ENCODE data around the gene WDR87.
"Not testable (repeated sequence)": the region's sequence is repeated elsewhere in the genome, so short reads cannot be mapped to it uniquely, and the experiment has no call there.

The WDR87 gene

DNA sequence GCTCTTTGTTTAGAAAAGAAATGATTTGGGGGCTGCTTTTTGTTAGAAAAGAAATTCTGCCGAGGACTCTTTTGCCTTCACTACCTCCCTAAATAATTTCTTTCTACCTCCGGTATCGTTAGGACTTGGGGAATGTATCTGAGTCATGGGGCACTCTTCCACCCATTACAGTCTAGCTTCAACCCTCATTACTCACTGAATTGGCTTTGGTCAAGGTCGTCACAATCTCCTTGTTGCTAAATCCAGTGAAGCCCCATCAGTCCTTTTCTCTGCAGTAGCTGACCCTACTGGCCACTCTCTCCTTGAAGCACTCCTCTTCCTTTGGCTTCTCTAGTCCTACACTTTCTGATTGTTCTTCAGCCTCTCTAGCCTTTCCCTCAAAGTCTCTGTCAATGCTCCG, 34.0 kb downstream of the WDR87 start:
- H2BK5ac ChIP-seq (ENCODE audit: low read depth, low read length, poor library complexity, severe bottlenecking): no peak overlapping the region
- no peak overlapping the region for H3K4ac ChIP-seq (ENCODE audit: low read depth in 1 of 2, low read length in 2 of 2)
- H3K79me1 ChIP-seq (replicated peaks; ENCODE audit: low read length, poor library complexity, severe bottlenecking): no peaks in the 10 kb centered on the region
- H3K36me3 ChIP-seq (ENCODE audit: control insufficient read depth in 1 of 2, insufficient read depth in 2 of 2, low read depth in 1 of 2, low read length in 2 of 2): no peaks in the 10 kb centered on the region
- WGBS: 79% methylated on average over 5 of the region's 5 CpGs
- H2BK120ac ChIP-seq (ENCODE audit: low read depth, low read length): no peak overlapping the region
- DNase-seq: no peak
- H3K14ac ChIP-seq (ENCODE audit: low read length in 2 of 2): no peak overlapping the region
- no peak overlapping the region for H3K9ac ChIP-seq (ENCODE audit: low read length)
- H3K9me3 ChIP-seq (ENCODE audit: control insufficient read depth, low read length): peaks cover 19% of the 10 kb centered on the region
- no peak overlapping the region for H2BK15ac ChIP-seq (ENCODE audit: low read depth, poor library complexity, severe bottlenecking)
- H3K4me1 ChIP-seq (ENCODE audit: control insufficient read depth, insufficient read depth, low read depth, low read length): no peaks in the 10 kb centered on the region
- H4K8ac ChIP-seq (ENCODE audit: low read length): no peak overlapping the region
- no peak overlapping the region for H2BK12ac ChIP-seq (ENCODE audit: low read length in 2 of 2)
- H3K4me2 ChIP-seq (ENCODE audit: low read length, poor library complexity, severe bottlenecking): no peak overlapping the region
- no peak overlapping the region for H3K23ac ChIP-seq (ENCODE audit: low read length in 2 of 2)
- no peak overlapping the region for H3K4me3 ChIP-seq (ENCODE audit: insufficient read depth in 1 of 2, low read depth in 1 of 2, low read length in 2 of 2)
- no peak overlapping the region for H2AFZ ChIP-seq (ENCODE audit: low read depth, low read length)
- no peak overlapping the region for H4K91ac ChIP-seq (ENCODE audit: low read length)
- H3K18ac ChIP-seq (ENCODE audit: low read depth in 1 of 2, low read length in 2 of 2): no peak overlapping the region
- no peaks in the 10 kb centered on the region for H3K27me3 ChIP-seq (ENCODE audit: control insufficient read depth in 1 of 2, insufficient read depth in 1 of 2, low read length in 2 of 2)
- no peak overlapping the region for H3K27ac ChIP-seq (ENCODE audit: low read length, poor library complexity, severe bottlenecking)
- H2AK5ac ChIP-seq (ENCODE audit: low read length, severe bottlenecking): no peak overlapping the region

DNA sequence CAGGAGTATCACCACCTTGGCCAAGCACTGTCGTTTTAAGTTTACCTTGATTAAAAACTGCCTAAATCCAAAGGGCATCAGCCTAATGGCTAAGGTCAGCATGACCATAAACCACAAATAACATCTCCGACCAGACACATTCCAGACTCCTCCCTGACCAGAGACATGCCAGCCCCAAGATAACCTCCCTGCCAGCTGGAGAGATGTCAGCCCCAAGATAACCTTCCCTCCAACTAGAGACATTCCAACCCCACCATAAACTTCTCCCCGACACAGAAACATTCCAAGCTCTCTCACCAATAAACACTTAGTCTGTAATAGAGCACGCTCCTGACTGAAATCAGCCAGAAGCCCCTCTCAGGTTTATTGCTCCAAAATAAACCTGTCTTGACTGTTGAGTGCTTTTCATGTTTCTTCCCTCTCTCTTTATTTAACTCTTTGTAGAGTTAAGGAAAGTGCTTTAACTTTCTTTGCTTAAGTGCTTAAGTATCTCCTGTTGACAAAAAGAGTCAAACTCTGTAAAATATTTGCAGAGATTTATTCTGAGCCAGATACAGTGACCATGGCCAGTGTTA, 36.5 kb downstream of the WDR87 start:
- no peak overlapping the region for H2BK12ac ChIP-seq (ENCODE audit: low read length in 2 of 2)
- no peak for DNase-seq
- WGBS: 63% methylated on average over 4 of the region's 4 CpGs
- no peak overlapping the region for H2BK120ac ChIP-seq (ENCODE audit: low read depth, low read length)
- no peak overlapping the region for H3K4ac ChIP-seq (ENCODE audit: low read depth in 1 of 2, low read length in 2 of 2)
- no peak overlapping the region for H2BK15ac ChIP-seq (ENCODE audit: low read depth, poor library complexity, severe bottlenecking)
- H4K8ac ChIP-seq (ENCODE audit: low read length): no peak overlapping the region
- no peak overlapping the region for H2AFZ ChIP-seq (ENCODE audit: low read depth, low read length)
- no peak overlapping the region for H3K14ac ChIP-seq (ENCODE audit: low read length in 2 of 2)
- H2BK5ac ChIP-seq (ENCODE audit: low read depth, low read length, poor library complexity, severe bottlenecking): no peak overlapping the region
- H3K79me1 ChIP-seq (replicated peaks; ENCODE audit: low read length, poor library complexity, severe bottlenecking): no peaks in the 10 kb centered on the region
- no peak overlapping the region for H4K91ac ChIP-seq (ENCODE audit: low read length)
- H3K4me3 ChIP-seq (ENCODE audit: insufficient read depth in 1 of 2, low read depth in 1 of 2, low read length in 2 of 2): no peak overlapping the region
- H3K27ac ChIP-seq (ENCODE audit: low read length, poor library complexity, severe bottlenecking): no peak overlapping the region
- no peaks in the 10 kb centered on the region for H3K36me3 ChIP-seq (ENCODE audit: control insufficient read depth in 1 of 2, insufficient read depth in 2 of 2, low read depth in 1 of 2, low read length in 2 of 2)
- H3K9ac ChIP-seq (ENCODE audit: low read length): no peak overlapping the region
- no peak overlapping the region for H3K23ac ChIP-seq (ENCODE audit: low read length in 2 of 2)
- no peaks in the 10 kb centered on the region for H3K4me1 ChIP-seq (ENCODE audit: control insufficient read depth, insufficient read depth, low read depth, low read length)
- no peak overlapping the region for H2AK5ac ChIP-seq (ENCODE audit: low read length, severe bottlenecking)
- H3K27me3 ChIP-seq (ENCODE audit: control insufficient read depth in 1 of 2, insufficient read depth in 1 of 2, low read length in 2 of 2): no peaks in the 10 kb centered on the region
- H3K18ac ChIP-seq (ENCODE audit: low read depth in 1 of 2, low read length in 2 of 2): no peak overlapping the region
- no peak overlapping the region for H3K4me2 ChIP-seq (ENCODE audit: low read length, poor library complexity, severe bottlenecking)
- H3K9me3 ChIP-seq (ENCODE audit: control insufficient read depth, low read length): peaks cover 18% of the 10 kb centered on the region

DNA sequence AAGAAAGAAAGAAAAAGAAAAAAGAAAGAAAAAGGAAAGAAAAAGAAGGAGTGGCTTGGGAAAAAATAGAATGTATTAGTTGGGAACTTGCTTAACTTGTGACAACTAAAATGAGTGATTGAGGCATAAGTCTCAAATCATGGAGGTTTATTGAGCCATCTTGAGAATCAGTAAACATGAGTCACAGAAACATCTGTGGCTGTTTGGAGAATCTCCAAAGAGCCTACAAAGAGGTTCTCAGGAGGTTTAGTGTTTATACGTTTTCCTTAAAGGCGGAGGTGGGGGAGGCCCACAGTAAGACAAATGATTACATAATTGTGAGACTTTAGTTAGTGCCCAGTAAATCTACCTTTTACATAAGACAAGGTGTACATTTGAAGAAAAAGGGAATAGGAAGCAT, 38.6 kb downstream of the WDR87 start:
- 46% methylated on average over 2 of the region's 2 CpGs for WGBS
- Histone ChIP-seq H3K4ac (ENCODE audit: low read depth in 1 of 2, low read length in 2 of 2) (no peak overlapping the region), H3K79me1 (replicated peaks; ENCODE audit: low read length, poor library complexity, severe bottlenecking) (no peaks in the 10 kb centered on the region), H3K14ac (ENCODE audit: low read length in 2 of 2) (no peak overlapping the region), H3K4me2 (ENCODE audit: low read length, poor library complexity, severe bottlenecking) (no peak overlapping the region), H3K27me3 (ENCODE audit: control insufficient read depth in 1 of 2, insufficient read depth in 1 of 2, low read length in 2 of 2) (no peaks in the 10 kb centered on the region), H3K36me3 (ENCODE audit: control insufficient read depth in 1 of 2, insufficient read depth in 2 of 2, low read depth in 1 of 2, low read length in 2 of 2) (no peaks in the 10 kb centered on the region), H3K23ac (ENCODE audit: low read length in 2 of 2) (no peak overlapping the region), H2BK120ac (ENCODE audit: low read depth, low read length) (no peak overlapping the region), H3K9me3 (ENCODE audit: control insufficient read depth, low read length) (peaks cover 21% of the 10 kb centered on the region), H3K18ac (ENCODE audit: low read depth in 1 of 2, low read length in 2 of 2) (no peak overlapping the region), H3K27ac (ENCODE audit: low read length, poor library complexity, severe bottlenecking) (no peak overlapping the region), H4K8ac (ENCODE audit: low read length) (no peak overlapping the region), H3K4me1 (ENCODE audit: control insufficient read depth, insufficient read depth, low read depth, low read length) (no peaks in the 10 kb centered on the region), H2BK5ac (ENCODE audit: low read depth, low read length, poor library complexity, severe bottlenecking) (no peak overlapping the region), H3K9ac (ENCODE audit: low read length) (no peak overlapping the region), H2AFZ (ENCODE audit: low read depth, low read length) (no peak overlapping the region), H2BK12ac (ENCODE audit: low read length in 2 of 2) (no peak overlapping the region), H2AK5ac (ENCODE audit: low read length, severe bottlenecking) (no peak overlapping the region), H4K91ac (ENCODE audit: low read length) (no peak overlapping the region), H3K4me3 (ENCODE audit: insufficient read depth in 1 of 2, low read depth in 1 of 2, low read length in 2 of 2) (no peak overlapping the region), H2BK15ac (ENCODE audit: low read depth, poor library complexity, severe bottlenecking) (no peak overlapping the region)
- peak; percentile 70 for DNase-seq

DNA sequence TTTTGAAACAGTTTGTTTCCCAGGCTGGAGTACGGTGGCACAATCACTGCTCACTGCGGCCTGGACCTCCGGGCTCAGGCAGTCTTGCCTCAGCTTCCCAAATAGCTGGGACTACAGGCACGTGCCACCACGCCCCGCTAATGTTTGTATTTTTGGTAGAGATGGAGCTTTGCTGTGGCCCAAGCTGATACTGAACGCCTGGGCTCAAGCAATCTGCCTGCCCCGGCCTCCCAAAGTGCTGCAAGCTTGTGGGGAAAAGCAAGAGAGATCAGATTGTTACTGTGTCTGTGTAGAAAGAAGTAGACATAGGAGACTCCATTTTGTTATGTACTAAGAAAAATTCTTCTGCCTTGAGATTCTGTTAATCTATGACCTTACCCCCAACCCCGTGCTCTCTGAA, 40.5 kb downstream of the WDR87 start:
- not testable (repeated sequence) for H3K4me2 ChIP-seq (ENCODE audit: low read length, poor library complexity, severe bottlenecking); H3K27me3 ChIP-seq (ENCODE audit: control insufficient read depth in 1 of 2, insufficient read depth in 1 of 2, low read length in 2 of 2); H3K23ac ChIP-seq (ENCODE audit: low read length in 2 of 2); H3K36me3 ChIP-seq (ENCODE audit: control insufficient read depth in 1 of 2, insufficient read depth in 2 of 2, low read depth in 1 of 2, low read length in 2 of 2); DNase-seq; H4K8ac ChIP-seq (ENCODE audit: low read length); H2BK5ac ChIP-seq (ENCODE audit: low read depth, low read length, poor library complexity, severe bottlenecking); H3K9ac ChIP-seq (ENCODE audit: low read length); H2AFZ ChIP-seq (ENCODE audit: low read depth, low read length); H2BK15ac ChIP-seq (ENCODE audit: low read depth, poor library complexity, severe bottlenecking); H2BK12ac ChIP-seq (ENCODE audit: low read length in 2 of 2); H3K18ac ChIP-seq (ENCODE audit: low read depth in 1 of 2, low read length in 2 of 2); H2BK120ac ChIP-seq (ENCODE audit: low read depth, low read length); H3K14ac ChIP-seq (ENCODE audit: low read length in 2 of 2); H3K4me3 ChIP-seq (ENCODE audit: insufficient read depth in 1 of 2, low read depth in 1 of 2, low read length in 2 of 2); H2AK5ac ChIP-seq (ENCODE audit: low read length, severe bottlenecking); H3K27ac ChIP-seq (ENCODE audit: low read length, poor library complexity, severe bottlenecking); H3K4me1 ChIP-seq (ENCODE audit: control insufficient read depth, insufficient read depth, low read depth, low read length); H3K4ac ChIP-seq (ENCODE audit: low read depth in 1 of 2, low read length in 2 of 2); H4K91ac ChIP-seq (ENCODE audit: low read length); H3K79me1 ChIP-seq (replicated peaks; ENCODE audit: low read length, poor library complexity, severe bottlenecking)
- 74% methylated on average over 8 of the region's 9 CpGs for WGBS
- peaks cover 28% of the 10 kb centered on the region for H3K9me3 ChIP-seq (ENCODE audit: control insufficient read depth, low read length)

Data from mesenchymal stem cell (in vitro differentiated cells and primary cell).